ENCODE measurements around the gene MYOM1.

The MYOM1 gene

DNA sequence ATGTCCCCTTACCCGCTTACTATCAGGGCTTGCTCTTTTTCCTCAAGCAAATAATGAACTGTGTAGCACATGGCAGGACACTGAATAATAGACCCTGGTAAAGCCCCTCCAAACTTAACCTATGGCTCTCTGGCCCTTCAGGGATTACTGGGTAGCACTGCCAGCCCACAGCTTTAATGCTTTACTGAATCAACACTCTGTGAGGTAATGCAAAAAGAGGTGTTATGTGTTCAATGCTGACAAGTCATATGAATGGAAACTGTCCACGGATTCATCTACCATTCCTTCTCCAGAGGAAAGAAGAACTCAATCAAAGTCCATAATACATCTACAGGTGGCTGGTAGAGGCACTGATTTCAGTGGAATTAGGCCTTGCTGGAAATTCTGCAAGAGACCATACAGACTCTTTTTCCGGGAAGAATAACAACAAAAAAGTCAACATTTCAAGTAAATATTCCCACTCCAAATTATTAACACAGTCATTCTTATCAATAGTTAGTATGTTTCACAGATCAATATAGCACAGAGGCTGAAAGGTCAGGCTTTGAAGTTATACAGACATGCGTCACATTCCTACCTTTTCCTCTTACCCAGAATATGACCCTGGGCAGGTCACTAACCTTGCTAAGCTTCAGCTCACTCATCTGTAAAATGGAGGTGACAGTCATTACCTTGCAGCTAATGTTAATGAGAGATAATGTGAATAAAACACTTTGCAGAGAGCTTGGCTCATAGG, 13.8 kb upstream of the MYOM1 start:
- Histone ChIP-seq H2BK5ac (ENCODE audit: low read depth, low read length, poor library complexity) (no peak overlapping the region), H3K79me2 (ENCODE audit: control insufficient read depth, insufficient read depth, low read length, poor library complexity) (no peaks in the 10 kb centered on the region), H4K8ac (ENCODE audit: low read depth, low read length) (no peak overlapping the region), H2BK12ac (ENCODE audit: low read length) (no peak overlapping the region), H2AFZ (ENCODE audit: insufficient read depth, low read length, poor library complexity) (no peak overlapping the region), H3K4me1 (ENCODE audit: control insufficient read depth in 1 of 2, insufficient read depth in 2 of 2, low read length in 2 of 2) (peaks cover 2 to 20% of the 10 kb centered on the region in 2 experiments), H3K79me1 (ENCODE audit: low read length) (peaks cover 2% of the 10 kb centered on the region), H3K9me3 (ENCODE audit: insufficient read depth, low read depth, low read length) (no peaks in the 10 kb centered on the region), H2BK120ac (ENCODE audit: insufficient read depth, low read length, poor library complexity) (no peak overlapping the region), H3K27me3 (ENCODE audit: insufficient read depth, low read length) (no peaks in the 10 kb centered on the region), H3K23ac (ENCODE audit: low read length) (no peak overlapping the region), H3K36me3 (ENCODE audit: control insufficient read depth in 1 of 2, insufficient read depth in 2 of 2, low read length in 2 of 2) (no peaks in the 10 kb centered on the region), H4K91ac (ENCODE audit: low read depth, low read length) (no peak overlapping the region), H4K12ac (ENCODE audit: low read depth, low read length) (no peak overlapping the region), H3K9ac (ENCODE audit: low read length) (no peak overlapping the region), H3K4me2 (ENCODE audit: low read length) (no peak overlapping the region), H3K18ac (ENCODE audit: low read length) (no peak overlapping the region), H3K4ac (ENCODE audit: low read depth, low read length) (no peak overlapping the region), H3K4me3 (ENCODE audit: low read depth, low read length) (no peak overlapping the region), H3K27ac (ENCODE audit: low read depth, low read length) (no peak overlapping the region), H3K14ac (ENCODE audit: low read length) (no peak overlapping the region), H2AK5ac (ENCODE audit: low read length) (no peak overlapping the region)
- no peak for DNase-seq
- no CpG with 5 or more reads among the region's 4 CpGs for WGBS (ENCODE audit: extremely low coverage, insufficient coverage, insufficient read length)

- H2BK120ac ChIP-seq (ENCODE audit: insufficient read depth, low read length, poor library complexity): no peak overlapping the region
- DNase-seq: no peak
- no peak overlapping the region for H2AFZ ChIP-seq (ENCODE audit: insufficient read depth, low read length, poor library complexity)
- no peak overlapping the region for H3K27ac ChIP-seq (ENCODE audit: low read depth, low read length)
- H2AK5ac ChIP-seq (ENCODE audit: low read length): no peak overlapping the region
- H3K36me3 ChIP-seq (ENCODE audit: control insufficient read depth in 1 of 2, insufficient read depth in 2 of 2, low read length in 2 of 2): no peaks in the 10 kb centered on the region
- WGBS (ENCODE audit: extremely low coverage, insufficient coverage, insufficient read length): no CpG with 5 or more reads among the region's 1 CpG
- no peaks in the 10 kb centered on the region for H3K27me3 ChIP-seq (ENCODE audit: insufficient read depth, low read length)
- no peak overlapping the region for H3K23ac ChIP-seq (ENCODE audit: low read length)
- no peak overlapping the region for H4K12ac ChIP-seq (ENCODE audit: low read depth, low read length)
- H3K4me2 ChIP-seq (ENCODE audit: low read length): no peak overlapping the region
- no peaks in the 10 kb centered on the region for H3K79me2 ChIP-seq (ENCODE audit: control insufficient read depth, insufficient read depth, low read length, poor library complexity)
- no peak overlapping the region for H3K14ac ChIP-seq (ENCODE audit: low read length)
- no peak overlapping the region for H3K4me3 ChIP-seq (ENCODE audit: low read depth, low read length)
- H3K4ac ChIP-seq (ENCODE audit: low read depth, low read length): no peak overlapping the region
- no peak overlapping the region for H3K18ac ChIP-seq (ENCODE audit: low read length)
- H2BK12ac ChIP-seq (ENCODE audit: low read length): no peak overlapping the region
- H4K91ac ChIP-seq (ENCODE audit: low read depth, low read length): no peak overlapping the region
- no peak overlapping the region for H3K9ac ChIP-seq (ENCODE audit: low read length)
- H3K79me1 ChIP-seq (ENCODE audit: low read length): peaks cover 2% of the 10 kb centered on the region
- H3K9me3 ChIP-seq (ENCODE audit: insufficient read depth, low read depth, low read length): no peaks in the 10 kb centered on the region
- no peak overlapping the region for H4K8ac ChIP-seq (ENCODE audit: low read depth, low read length)
- H3K4me1 ChIP-seq (ENCODE audit: control insufficient read depth in 1 of 2, insufficient read depth in 2 of 2, low read length in 2 of 2): peaks cover 2 to 22% of the 10 kb centered on the region in 2 experiments
- no peak overlapping the region for H2BK5ac ChIP-seq (ENCODE audit: low read depth, low read length, poor library complexity)
Measured at GRCh38 chr18:3233004-3233403, 13.2 kb upstream of the MYOM1 start.

DNA sequence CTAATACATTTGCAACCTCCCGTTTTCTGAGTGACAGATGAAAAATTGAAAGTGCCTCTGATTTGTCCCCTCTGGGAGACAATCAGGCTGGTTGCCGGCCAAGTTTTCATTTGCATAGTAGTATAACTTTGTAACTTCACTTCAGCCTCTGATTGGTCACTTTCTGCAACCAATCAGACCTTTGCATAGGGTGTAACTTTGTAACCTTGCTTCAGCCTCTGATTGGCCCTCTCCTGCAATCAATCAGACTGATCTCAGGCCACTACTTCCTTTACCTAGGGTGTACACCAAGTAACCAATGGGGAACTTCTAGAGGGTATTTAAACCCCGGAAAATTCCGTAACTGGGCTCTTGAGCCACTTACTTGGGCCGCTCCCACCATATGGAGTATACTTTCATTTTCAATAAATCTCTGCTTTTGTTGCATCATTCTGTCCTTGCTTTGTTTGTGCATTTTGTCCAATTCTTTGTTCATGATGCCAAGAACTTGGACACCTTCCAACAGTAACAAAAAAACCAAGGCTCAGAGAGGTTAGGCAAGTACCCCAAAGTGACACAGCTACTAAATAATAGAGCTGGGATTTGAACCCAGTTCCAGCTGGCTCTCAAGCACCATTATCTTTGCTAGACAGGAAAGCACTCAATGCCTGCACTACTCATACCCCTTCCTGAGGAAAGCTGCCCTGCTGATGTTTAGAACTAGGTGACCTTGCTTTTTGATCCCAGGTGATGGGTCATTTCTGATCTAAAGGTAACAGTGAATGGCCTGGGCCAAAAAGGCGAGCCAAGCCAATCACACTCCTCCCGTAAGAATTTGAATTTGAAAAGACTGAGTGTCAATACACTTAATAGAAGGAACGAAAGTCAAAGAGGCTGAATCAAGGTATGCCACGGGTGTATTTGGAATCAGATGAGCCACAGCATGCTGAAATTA, 10.9 kb upstream of the MYOM1 start:
- no peak for DNase-seq
- H2BK12ac ChIP-seq (ENCODE audit: low read length): no peak overlapping the region
- no peak overlapping the region for H3K4me2 ChIP-seq (ENCODE audit: low read length)
- no peaks in the 10 kb centered on the region for H3K27me3 ChIP-seq (ENCODE audit: insufficient read depth, low read length)
- H3K27ac ChIP-seq (ENCODE audit: low read depth, low read length): no peak overlapping the region
- H3K4me1 ChIP-seq (ENCODE audit: control insufficient read depth in 1 of 2, insufficient read depth in 2 of 2, low read length in 2 of 2): peaks cover 0 to 17% of the 10 kb centered on the region in 2 experiments
- H2AK5ac ChIP-seq (ENCODE audit: low read length): peak overlapping the region; percentile 64
- no peak overlapping the region for H3K18ac ChIP-seq (ENCODE audit: low read length)
- no peaks in the 10 kb centered on the region for H3K79me1 ChIP-seq (ENCODE audit: low read length)
- no peaks in the 10 kb centered on the region for H3K36me3 ChIP-seq (ENCODE audit: control insufficient read depth in 1 of 2, insufficient read depth in 2 of 2, low read length in 2 of 2)
- WGBS (ENCODE audit: extremely low coverage, insufficient coverage, insufficient read length): no CpG with 5 or more reads among the region's 9 CpGs
- no peaks in the 10 kb centered on the region for H3K79me2 ChIP-seq (ENCODE audit: control insufficient read depth, insufficient read depth, low read length, poor library complexity)
- H4K8ac ChIP-seq (ENCODE audit: low read depth, low read length): no peak overlapping the region
- no peak overlapping the region for H2BK120ac ChIP-seq (ENCODE audit: insufficient read depth, low read length, poor library complexity)
- H2BK5ac ChIP-seq (ENCODE audit: low read depth, low read length, poor library complexity): no peak overlapping the region
- H4K12ac ChIP-seq (ENCODE audit: low read depth, low read length): no peak overlapping the region
- no peak overlapping the region for H2AFZ ChIP-seq (ENCODE audit: insufficient read depth, low read length, poor library complexity)
- no peak overlapping the region for H3K9ac ChIP-seq (ENCODE audit: low read length)
- no peak overlapping the region for H3K4ac ChIP-seq (ENCODE audit: low read depth, low read length)
- no peak overlapping the region for H3K14ac ChIP-seq (ENCODE audit: low read length)
- H3K4me3 ChIP-seq (ENCODE audit: low read depth, low read length): no peak overlapping the region
- no peak overlapping the region for H3K23ac ChIP-seq (ENCODE audit: low read length)
- H4K91ac ChIP-seq (ENCODE audit: low read depth, low read length): no peak overlapping the region
- peaks cover 1% of the 10 kb centered on the region for H3K9me3 ChIP-seq (ENCODE audit: insufficient read depth, low read depth, low read length)

DNA sequence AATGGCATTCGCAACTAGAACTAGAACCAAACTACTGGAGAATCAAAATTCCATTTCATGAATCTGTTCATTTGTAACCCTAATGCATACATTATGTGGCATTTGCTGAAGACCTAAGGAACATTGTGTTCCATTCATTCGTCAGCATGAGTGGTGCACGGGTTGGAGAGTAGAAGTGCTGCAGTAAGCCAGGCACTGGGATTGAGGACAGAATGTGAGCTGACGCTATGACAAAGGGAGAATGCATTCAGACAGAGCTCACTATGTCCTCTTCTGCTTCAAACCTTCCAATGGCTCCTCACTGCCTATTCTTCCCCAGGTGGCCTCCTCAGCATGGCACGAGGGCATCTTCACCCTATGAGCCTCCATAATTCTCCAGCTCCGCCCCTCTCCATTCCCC, 6.3 kb upstream of the MYOM1 start:
- Histone ChIP-seq H3K4me1 (ENCODE audit: control insufficient read depth in 1 of 2, insufficient read depth in 2 of 2, low read length in 2 of 2) (peaks cover 5 to 9% of the 10 kb centered on the region in 2 experiments), H2BK120ac (ENCODE audit: insufficient read depth, low read length, poor library complexity) (no peak overlapping the region), H3K9me3 (ENCODE audit: insufficient read depth, low read depth, low read length) (peaks cover 1% of the 10 kb centered on the region), H3K9ac (ENCODE audit: low read length) (no peak overlapping the region), H4K12ac (ENCODE audit: low read depth, low read length) (no peak overlapping the region), H3K27me3 (ENCODE audit: insufficient read depth, low read length) (no peaks in the 10 kb centered on the region), H2AFZ (ENCODE audit: insufficient read depth, low read length, poor library complexity) (no peak overlapping the region), H3K23ac (ENCODE audit: low read length) (no peak overlapping the region), H3K36me3 (ENCODE audit: control insufficient read depth in 1 of 2, insufficient read depth in 2 of 2, low read length in 2 of 2) (no peaks in the 10 kb centered on the region), H2BK12ac (ENCODE audit: low read length) (no peak overlapping the region), H3K27ac (ENCODE audit: low read depth, low read length) (no peak overlapping the region), H4K8ac (ENCODE audit: low read depth, low read length) (no peak overlapping the region), H3K14ac (ENCODE audit: low read length) (no peak overlapping the region), H2BK5ac (ENCODE audit: low read depth, low read length, poor library complexity) (no peak overlapping the region), H3K79me1 (ENCODE audit: low read length) (no peaks in the 10 kb centered on the region), H3K4me3 (ENCODE audit: low read depth, low read length) (no peak overlapping the region), H3K79me2 (ENCODE audit: control insufficient read depth, insufficient read depth, low read length, poor library complexity) (no peaks in the 10 kb centered on the region), H4K91ac (ENCODE audit: low read depth, low read length) (no peak overlapping the region), H3K4me2 (ENCODE audit: low read length) (no peak overlapping the region), H3K4ac (ENCODE audit: low read depth, low read length) (no peak overlapping the region), H2AK5ac (ENCODE audit: low read length) (no peak overlapping the region), H3K18ac (ENCODE audit: low read length) (no peak overlapping the region)
- no peak for DNase-seq
- WGBS (ENCODE audit: extremely low coverage, insufficient coverage, insufficient read length): no CpG with 5 or more reads among the region's 6 CpGs
